ENCODE results near the gene SCG3. TPM values are rescaled to one million over a fixed set of nuclear protein-coding genes. Genes with fewer than 3 reads are reported as not detected.

The SCG3 gene
- total and polyA plus RNA-seq, 10 donors, result 0.06 to 0.16 TPM; not detected in 8

- H3K36me3 ChIP-seq, result peaks cover 0 to 41% (median 10%) of the 10 kb centered on the region in 6 donors
- TF ChIP-seq CTCF (IDR thresholded peaks at IDR 0.05 in 8 of 11, conservative IDR thresholded peaks at IDR 0.05 in 3 of 11) (no peak), POLR2A (IDR thresholded peaks at IDR 0.05) (no peak), POLR2AphosphoS5 (IDR thresholded peaks at IDR 0.05) (no peak)
- H3K4me1 ChIP-seq, result peaks cover 0 to 40% (median 14%) of the 10 kb centered on the region in 6 donors
- no peak overlapping the region for H3K27ac ChIP-seq
- WGBS, 5 donors, result 84 to 95% (median 85%) methylated on average over 8 of the region's 8 CpGs
- intact Hi-C loops (cut with DNase I; ENCODE audit: low total_unique reads), result loop anchor here (10.0 kb wide), 1 partner anchor 54 kb away; no protein-coding TSS in a partner anchor
- H3K4me3 ChIP-seq, result no peak overlapping the region
- H3K27me3 ChIP-seq (replicated peaks in 1 of 7), result no peaks in the 10 kb centered on the region
- H3K9me3 ChIP-seq, result no peaks in the 10 kb centered on the region
- no peak for DNase-seq
Observed at GRCh38 chr15:51720201-51720995, 39.1 kb downstream of the SCG3 start.

- TF ChIP-seq CTCF (IDR thresholded peaks at IDR 0.05 in 8 of 11, conservative IDR thresholded peaks at IDR 0.05 in 3 of 11) (no peak), POLR2AphosphoS5 (IDR thresholded peaks at IDR 0.05) (no peak), POLR2A (IDR thresholded peaks at IDR 0.05) (no peak)
- Histone ChIP-seq H3K36me3 (peaks cover 0 to 41% (median 10%) of the 10 kb centered on the region in 6 donors), H3K27me3 (replicated peaks in 1 of 7) (no peaks in the 10 kb centered on the region), H3K9me3 (no peaks in the 10 kb centered on the region), H3K4me1 (peaks cover 4 to 49% (median 21%) of the 10 kb centered on the region in 6 donors), H3K27ac (no peak overlapping the region), H3K4me3 (no peak overlapping the region)
- DNase-seq, result no peak
- 77 to 85% (median 82%) methylated on average over 5 of the region's 5 CpGs for WGBS, 5 donors
- intact Hi-C loops (cut with DNase I; ENCODE audit: low total_unique reads), result loop anchor here (10.0 kb wide), 1 partner anchor 53 kb away; no protein-coding TSS in a partner anchor
Observed at GRCh38 chr15:51721199-51721960, 40.1 kb downstream of the SCG3 start.

- intact Hi-C loops (cut with DNase I; ENCODE audit: low total_unique reads), result loop anchor here (10.0 kb wide), 1 partner anchor 51 kb away; no protein-coding TSS in a partner anchor
- Histone ChIP-seq H3K27me3 (replicated peaks in 1 of 7) (no peaks in the 10 kb centered on the region), H3K4me1 (peaks cover 11 to 78% (median 46%) of the 10 kb centered on the region in 6 donors), H3K27ac (no peak overlapping the region), H3K9me3 (no peaks in the 10 kb centered on the region), H3K36me3 (peaks cover 0 to 41% (median 10%) of the 10 kb centered on the region in 6 donors), H3K4me3 (no peak overlapping the region)
- 81 to 91% (median 86%) methylated on average over 2 of the region's 2 CpGs for WGBS, 5 donors
- no peak for DNase-seq
- TF ChIP-seq POLR2AphosphoS5 (IDR thresholded peaks at IDR 0.05) (no peak), POLR2A (IDR thresholded peaks at IDR 0.05) (no peak), CTCF (IDR thresholded peaks at IDR 0.05 in 8 of 11, conservative IDR thresholded peaks at IDR 0.05 in 3 of 11) (no peak)
Observed at GRCh38 chr15:51724199-51724598, 42.9 kb downstream of the SCG3 start.

Measured in spleen (tissue), 11 donors.